HCT116 (cell line): ENCODE measurements around the gene AGPAT2.

Experiments used
- EGR1 ChIP-seq: IDR thresholded peaks from 2 replicates; pipeline ENCODE4 v1.6.1; 2012; ENCODE audit warnings: low read depth
- EZH2 ChIP-seq: fragments of 200-600 bp; sonication (generic); IDR thresholded peaks from 2 replicates; pipeline ENCODE4 v1.6.1; 2017; ENCODE audit warnings: antibody characterized with exemption, mixed run types
- EZH2phosphoT487 ChIP-seq: fragments of 200-600 bp; IDR thresholded peaks from 2 replicates; pipeline ENCODE4 v1.6.1; 2018; ENCODE audit warnings: antibody characterized with exemption, borderline replicate concordance
- POLR2A ChIP-seq: IDR thresholded peaks from 2 replicates; pipeline ENCODE4 v1.7.0; 2011; ENCODE audit warnings: borderline replicate concordance; ENCODE audit not compliant: insufficient read depth, insufficient read length; ENCODE audit errors: extremely low read depth
- POLR2AphosphoS5 ChIP-seq: IDR thresholded peaks from 2 replicates; pipeline ENCODE4 v1.6.1; 2011; ENCODE audit warnings: mild to moderate bottlenecking, low read depth, low read length, moderate library complexity
- SRF ChIP-seq: IDR thresholded peaks from 2 replicates; pipeline ENCODE4 v1.6.1; 2012; ENCODE audit warnings: low read depth
- YY1 ChIP-seq: IDR thresholded peaks from 2 replicates; pipeline ENCODE4 v1.6.1; 2011; ENCODE audit warnings: low read length, low read depth, moderate library complexity, mild to moderate bottlenecking; ENCODE audit not compliant: insufficient replicate concordance; ENCODE audit errors: extremely low read depth
- ZFX ChIP-seq: fragments of 450-650 bp; IDR thresholded peaks from 2 replicates; pipeline ENCODE4 v1.6.1; 2017
- ZNF274 ChIP-seq: fragments of 200-500 bp; sonication (Bioruptor generic); IDR thresholded peaks from 2 replicates; pipeline ENCODE4 v1.6.1; 2014; ENCODE audit warnings: mild to moderate bottlenecking, low read depth, low read length, inconsistent platforms
- TF ChIP-seq, protein P1 (sequence below), 3 experiments: fragments of 200-600 bp in 1 of 3; sonication (generic) in 1 of 3; IDR thresholded peaks in 2 of 3; conservative IDR thresholded peaks in 1 of 3; 2 replicates each; pipeline ENCODE4 v1.5.1; 2012 to 2017; ENCODE audit warnings: low read depth in 2 of 3, low read length in 2 of 3, antibody characterized with exemption in 1 of 3, borderline replicate concordance in 1 of 3, control low read depth in 1 of 3, mild to moderate bottlenecking in 1 of 3, mixed read lengths in 1 of 3, mixed run types in 1 of 3, moderate library complexity in 1 of 3; ENCODE audit not compliant: insufficient read depth in 1 of 3
- TF ChIP-seq, protein P2 (sequence below): IDR thresholded peaks from 2 replicates; pipeline ENCODE4 v1.6.1; 2012
- TF ChIP-seq, protein P3 (sequence below): IDR thresholded peaks from 2 replicates; pipeline ENCODE4 v1.6.1; 2012; ENCODE audit warnings: low read depth
- TF ChIP-seq, protein P4 (sequence below): IDR thresholded peaks from 2 replicates; pipeline ENCODE4 v1.6.1; 2012

DNA sequence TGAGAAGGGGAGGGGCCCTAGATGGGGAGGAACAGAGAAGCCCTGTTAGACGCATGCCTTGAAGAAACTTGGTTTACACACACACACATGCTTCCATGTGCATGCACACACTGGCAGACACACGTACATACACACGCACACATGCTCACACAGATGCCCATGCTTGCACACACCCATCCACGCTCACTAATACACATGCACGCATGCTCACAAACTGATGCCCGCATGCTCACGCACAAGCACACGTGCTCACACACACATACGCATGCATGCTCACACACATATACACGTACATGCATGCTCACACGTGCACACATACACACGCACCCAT, 56.6 kb downstream of the AGPAT2 start:
- TF ChIP-seq POLR2A (no peak), POLR2AphosphoS5 (no peak), ZNF274 (no peak), EZH2phosphoT487 (no peak), SRF (no peak), YY1 (no peak), ZFX (no peak), EGR1 (no peak), EZH2 (no peak)
- TF ChIP-seq, protein P1, sequence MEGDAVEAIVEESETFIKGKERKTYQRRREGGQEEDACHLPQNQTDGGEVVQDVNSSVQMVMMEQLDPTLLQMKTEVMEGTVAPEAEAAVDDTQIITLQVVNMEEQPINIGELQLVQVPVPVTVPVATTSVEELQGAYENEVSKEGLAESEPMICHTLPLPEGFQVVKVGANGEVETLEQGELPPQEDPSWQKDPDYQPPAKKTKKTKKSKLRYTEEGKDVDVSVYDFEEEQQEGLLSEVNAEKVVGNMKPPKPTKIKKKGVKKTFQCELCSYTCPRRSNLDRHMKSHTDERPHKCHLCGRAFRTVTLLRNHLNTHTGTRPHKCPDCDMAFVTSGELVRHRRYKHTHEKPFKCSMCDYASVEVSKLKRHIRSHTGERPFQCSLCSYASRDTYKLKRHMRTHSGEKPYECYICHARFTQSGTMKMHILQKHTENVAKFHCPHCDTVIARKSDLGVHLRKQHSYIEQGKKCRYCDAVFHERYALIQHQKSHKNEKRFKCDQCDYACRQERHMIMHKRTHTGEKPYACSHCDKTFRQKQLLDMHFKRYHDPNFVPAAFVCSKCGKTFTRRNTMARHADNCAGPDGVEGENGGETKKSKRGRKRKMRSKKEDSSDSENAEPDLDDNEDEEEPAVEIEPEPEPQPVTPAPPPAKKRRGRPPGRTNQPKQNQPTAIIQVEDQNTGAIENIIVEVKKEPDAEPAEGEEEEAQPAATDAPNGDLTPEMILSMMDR (IDR thresholded peaks at IDR 0.05 in 2 of 3, conservative IDR thresholded peaks at IDR 0.05 in 1 of 3; ENCODE audit: borderline replicate concordance in 1 of 3, insufficient read depth in 1 of 3, low read depth in 2 of 3, low read length in 2 of 3): no peak
- TF ChIP-seq, protein P2, sequence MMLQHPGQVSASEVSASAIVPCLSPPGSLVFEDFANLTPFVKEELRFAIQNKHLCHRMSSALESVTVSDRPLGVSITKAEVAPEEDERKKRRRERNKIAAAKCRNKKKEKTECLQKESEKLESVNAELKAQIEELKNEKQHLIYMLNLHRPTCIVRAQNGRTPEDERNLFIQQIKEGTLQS: no peak
- TF ChIP-seq, protein P3, sequence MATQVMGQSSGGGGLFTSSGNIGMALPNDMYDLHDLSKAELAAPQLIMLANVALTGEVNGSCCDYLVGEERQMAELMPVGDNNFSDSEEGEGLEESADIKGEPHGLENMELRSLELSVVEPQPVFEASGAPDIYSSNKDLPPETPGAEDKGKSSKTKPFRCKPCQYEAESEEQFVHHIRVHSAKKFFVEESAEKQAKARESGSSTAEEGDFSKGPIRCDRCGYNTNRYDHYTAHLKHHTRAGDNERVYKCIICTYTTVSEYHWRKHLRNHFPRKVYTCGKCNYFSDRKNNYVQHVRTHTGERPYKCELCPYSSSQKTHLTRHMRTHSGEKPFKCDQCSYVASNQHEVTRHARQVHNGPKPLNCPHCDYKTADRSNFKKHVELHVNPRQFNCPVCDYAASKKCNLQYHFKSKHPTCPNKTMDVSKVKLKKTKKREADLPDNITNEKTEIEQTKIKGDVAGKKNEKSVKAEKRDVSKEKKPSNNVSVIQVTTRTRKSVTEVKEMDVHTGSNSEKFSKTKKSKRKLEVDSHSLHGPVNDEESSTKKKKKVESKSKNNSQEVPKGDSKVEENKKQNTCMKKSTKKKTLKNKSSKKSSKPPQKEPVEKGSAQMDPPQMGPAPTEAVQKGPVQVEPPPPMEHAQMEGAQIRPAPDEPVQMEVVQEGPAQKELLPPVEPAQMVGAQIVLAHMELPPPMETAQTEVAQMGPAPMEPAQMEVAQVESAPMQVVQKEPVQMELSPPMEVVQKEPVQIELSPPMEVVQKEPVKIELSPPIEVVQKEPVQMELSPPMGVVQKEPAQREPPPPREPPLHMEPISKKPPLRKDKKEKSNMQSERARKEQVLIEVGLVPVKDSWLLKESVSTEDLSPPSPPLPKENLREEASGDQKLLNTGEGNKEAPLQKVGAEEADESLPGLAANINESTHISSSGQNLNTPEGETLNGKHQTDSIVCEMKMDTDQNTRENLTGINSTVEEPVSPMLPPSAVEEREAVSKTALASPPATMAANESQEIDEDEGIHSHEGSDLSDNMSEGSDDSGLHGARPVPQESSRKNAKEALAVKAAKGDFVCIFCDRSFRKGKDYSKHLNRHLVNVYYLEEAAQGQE: no peak
- TF ChIP-seq, protein P4, sequence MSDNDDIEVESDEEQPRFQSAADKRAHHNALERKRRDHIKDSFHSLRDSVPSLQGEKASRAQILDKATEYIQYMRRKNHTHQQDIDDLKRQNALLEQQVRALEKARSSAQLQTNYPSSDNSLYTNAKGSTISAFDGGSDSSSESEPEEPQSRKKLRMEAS: no peak
